ENCODE data around the gene CPSF3.

Gene CPSF3

DNA sequence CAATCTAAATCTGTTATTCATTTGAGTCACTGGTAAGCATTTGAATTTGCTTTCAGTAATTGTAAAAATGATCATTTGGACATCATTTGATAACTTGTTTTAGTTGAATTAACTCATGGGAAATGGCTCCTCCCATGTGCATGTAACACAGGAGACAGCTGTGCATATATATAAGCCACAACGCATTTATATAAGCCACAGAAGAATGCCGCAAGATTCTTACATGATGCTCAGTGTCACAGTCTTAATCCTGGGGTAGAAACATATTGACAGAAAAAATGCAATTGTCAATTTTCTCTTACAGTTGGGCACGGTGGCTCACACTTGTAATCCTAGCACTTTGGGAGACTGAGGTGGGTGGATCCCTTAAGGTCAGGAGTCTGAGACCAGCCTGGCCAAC, 37.6 kb downstream of the CPSF3 start:
- no peaks in the 10 kb centered on the region for H3K79me2 ChIP-seq (ENCODE audit: control insufficient read depth, low read length)
- no peaks in the 10 kb centered on the region for H3F3A ChIP-seq (ENCODE audit: control insufficient read depth, insufficient read depth)
- no peaks in the 10 kb centered on the region for H3K4me1 ChIP-seq (ENCODE audit: control insufficient read depth, low read length)
- no peaks in the 10 kb centered on the region for H4K20me1 ChIP-seq (ENCODE audit: control insufficient read depth, insufficient read depth, low read depth, low read length)
- no peak overlapping the region for H3K27ac ChIP-seq (ENCODE audit: low read depth, low read length)
- no peaks in the 10 kb centered on the region for H3K9me3 ChIP-seq (ENCODE audit: control insufficient read depth, insufficient read depth, low read length)
- TF ChIP-seq, protein P1, sequence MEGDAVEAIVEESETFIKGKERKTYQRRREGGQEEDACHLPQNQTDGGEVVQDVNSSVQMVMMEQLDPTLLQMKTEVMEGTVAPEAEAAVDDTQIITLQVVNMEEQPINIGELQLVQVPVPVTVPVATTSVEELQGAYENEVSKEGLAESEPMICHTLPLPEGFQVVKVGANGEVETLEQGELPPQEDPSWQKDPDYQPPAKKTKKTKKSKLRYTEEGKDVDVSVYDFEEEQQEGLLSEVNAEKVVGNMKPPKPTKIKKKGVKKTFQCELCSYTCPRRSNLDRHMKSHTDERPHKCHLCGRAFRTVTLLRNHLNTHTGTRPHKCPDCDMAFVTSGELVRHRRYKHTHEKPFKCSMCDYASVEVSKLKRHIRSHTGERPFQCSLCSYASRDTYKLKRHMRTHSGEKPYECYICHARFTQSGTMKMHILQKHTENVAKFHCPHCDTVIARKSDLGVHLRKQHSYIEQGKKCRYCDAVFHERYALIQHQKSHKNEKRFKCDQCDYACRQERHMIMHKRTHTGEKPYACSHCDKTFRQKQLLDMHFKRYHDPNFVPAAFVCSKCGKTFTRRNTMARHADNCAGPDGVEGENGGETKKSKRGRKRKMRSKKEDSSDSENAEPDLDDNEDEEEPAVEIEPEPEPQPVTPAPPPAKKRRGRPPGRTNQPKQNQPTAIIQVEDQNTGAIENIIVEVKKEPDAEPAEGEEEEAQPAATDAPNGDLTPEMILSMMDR (IDR thresholded peaks at IDR 0.05; ENCODE audit: low read depth, low read length, poor library complexity, severe bottlenecking), result no peak
- TF ChIP-seq EZH2phosphoT487 (IDR thresholded peaks at IDR 0.05; ENCODE audit: borderline replicate concordance, low read length), result no peak
- no peak overlapping the region for H3K4me3 ChIP-seq (ENCODE audit: low read length)
- no peaks in the 10 kb centered on the region for H3K27me3 ChIP-seq (ENCODE audit: control insufficient read depth, low read length)
- peaks cover 71% of the 10 kb centered on the region for H3K36me3 ChIP-seq (ENCODE audit: control insufficient read depth, low read length)
- no peak overlapping the region for H3K4me2 ChIP-seq (ENCODE audit: low read length)
- no peaks in the 10 kb centered on the region for H3K9me2 ChIP-seq (replicated peaks; ENCODE audit: control insufficient read depth, low read length)

DNA sequence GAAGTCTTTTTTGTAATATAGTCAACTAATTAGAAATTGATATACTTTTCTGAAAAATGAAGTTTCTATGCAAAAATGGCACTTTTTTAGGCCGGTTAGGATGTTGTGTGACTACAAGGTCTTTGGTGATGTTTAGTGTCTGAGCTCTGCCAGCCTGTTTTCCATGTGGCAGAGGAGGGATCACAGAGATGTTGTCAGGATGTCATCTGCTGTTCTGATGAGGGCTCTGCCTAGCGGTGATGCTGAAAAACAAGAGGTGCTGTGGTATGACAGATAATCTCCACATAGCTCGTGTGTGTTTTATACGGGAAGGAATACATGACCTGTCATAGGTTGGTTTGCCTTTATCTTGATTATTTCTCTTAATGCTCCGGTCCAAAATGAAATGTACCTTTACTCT, 38.9 kb downstream of the CPSF3 start:
- no peak overlapping the region for H3K4me3 ChIP-seq (ENCODE audit: low read length)
- H3K4me1 ChIP-seq (ENCODE audit: control insufficient read depth, low read length), result no peaks in the 10 kb centered on the region
- no peaks in the 10 kb centered on the region for H3K79me2 ChIP-seq (ENCODE audit: control insufficient read depth, low read length)
- H3K9me2 ChIP-seq (replicated peaks; ENCODE audit: control insufficient read depth, low read length), result no peaks in the 10 kb centered on the region
- no peak overlapping the region for H3K4me2 ChIP-seq (ENCODE audit: low read length)
- no peaks in the 10 kb centered on the region for H3K9me3 ChIP-seq (ENCODE audit: control insufficient read depth, insufficient read depth, low read length)
- TF ChIP-seq, protein P1 (IDR thresholded peaks at IDR 0.05; ENCODE audit: low read depth, low read length, poor library complexity, severe bottlenecking), result no peak
- TF ChIP-seq EZH2phosphoT487 (IDR thresholded peaks at IDR 0.05; ENCODE audit: borderline replicate concordance, low read length), result no peak
- H4K20me1 ChIP-seq (ENCODE audit: control insufficient read depth, insufficient read depth, low read depth, low read length), result no peaks in the 10 kb centered on the region
- peaks cover 68% of the 10 kb centered on the region for H3K36me3 ChIP-seq (ENCODE audit: control insufficient read depth, low read length)
- H3K27ac ChIP-seq (ENCODE audit: low read depth, low read length), result no peak overlapping the region
- 0 out of 2 replicates have a peak, but pooled peaks cover 3% of the 10 kb centered on the region for H3F3A ChIP-seq (ENCODE audit: control insufficient read depth, insufficient read depth)
- H3K27me3 ChIP-seq (ENCODE audit: control insufficient read depth, low read length), result no peaks in the 10 kb centered on the region

DNA sequence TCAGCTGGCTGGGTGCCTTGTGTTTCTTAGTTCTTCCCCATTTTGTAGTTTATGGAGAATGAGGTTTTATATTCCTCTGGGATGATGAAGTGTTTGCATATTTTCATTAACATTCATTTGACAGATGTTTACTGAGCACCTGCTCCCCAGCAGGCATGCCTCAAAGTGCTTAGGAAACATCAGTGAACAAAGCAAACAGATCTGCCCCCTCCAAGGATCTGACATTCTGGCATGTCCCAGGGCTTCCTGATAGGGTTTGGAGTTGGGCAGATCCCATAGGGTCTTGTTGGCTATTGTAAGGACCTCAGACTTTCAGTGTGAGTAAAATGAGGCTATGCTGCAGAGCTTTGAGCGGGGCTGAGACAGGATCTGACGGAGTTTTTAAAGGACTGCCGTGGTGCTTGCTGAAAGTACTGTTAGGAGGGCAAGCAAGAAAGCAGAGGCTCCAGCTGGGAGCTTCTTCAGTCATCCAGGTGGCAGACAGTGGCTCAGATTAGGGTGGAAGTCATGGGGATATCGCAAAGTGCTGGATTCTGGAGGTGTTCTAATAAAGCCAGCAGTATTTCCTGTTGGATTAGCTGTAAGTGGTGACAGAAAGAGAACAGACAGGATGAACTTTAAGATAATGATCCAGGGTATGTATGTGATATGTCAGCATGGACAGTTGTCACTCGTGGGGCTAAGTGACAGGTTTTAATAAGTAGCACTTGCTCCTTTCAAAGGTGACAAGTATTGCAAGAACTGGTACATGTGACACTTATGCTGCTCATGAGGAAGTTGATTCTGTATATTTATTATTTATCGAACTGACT, 39.6 kb downstream of the CPSF3 start:
- H3K27ac ChIP-seq (ENCODE audit: low read depth, low read length), result no peak overlapping the region

More for the DNA sequence above, 39.6 kb downstream of the CPSF3 start:
- Histone ChIP-seq H3K9me3 (ENCODE audit: control insufficient read depth, insufficient read depth, low read length) (no peaks in the 10 kb centered on the region), H3K4me3 (ENCODE audit: low read length) (no peak overlapping the region), H3K4me2 (ENCODE audit: low read length) (no peak overlapping the region), H3K4me1 (ENCODE audit: control insufficient read depth, low read length) (no peaks in the 10 kb centered on the region), H3K27me3 (ENCODE audit: control insufficient read depth, low read length) (no peaks in the 10 kb centered on the region), H3K9me2 (replicated peaks; ENCODE audit: control insufficient read depth, low read length) (no peaks in the 10 kb centered on the region), H3K36me3 (ENCODE audit: control insufficient read depth, low read length) (peaks cover 66% of the 10 kb centered on the region), H3K79me2 (ENCODE audit: control insufficient read depth, low read length) (no peaks in the 10 kb centered on the region), H4K20me1 (ENCODE audit: control insufficient read depth, insufficient read depth, low read depth, low read length) (no peaks in the 10 kb centered on the region), H3F3A (ENCODE audit: control insufficient read depth, insufficient read depth) (0 out of 2 replicates have a peak, but pooled peaks cover 3% of the 10 kb centered on the region)
- TF ChIP-seq, protein P1 (IDR thresholded peaks at IDR 0.05; ENCODE audit: low read depth, low read length, poor library complexity, severe bottlenecking), result no peak
- no peak for TF ChIP-seq EZH2phosphoT487 (IDR thresholded peaks at IDR 0.05; ENCODE audit: borderline replicate concordance, low read length)
